GM18505 (cell line): ENCODE measurements around the gene PPARG.

ENCODE experiments used
- ATAC-seq: cut with Tn5 transposase; IDR thresholded peaks from one replicate; pipeline ENCODE4 v1.9.1; 2021; ENCODE audit not compliant: unreplicated experiment
- POLR2A ChIP-seq: IDR thresholded peaks from 4 replicates; pipeline ENCODE4 v1.6.1; 2011; ENCODE audit warnings: borderline replicate concordance; ENCODE audit not compliant: insufficient read depth, insufficient read length; ENCODE audit errors: extremely low read depth

The PPARG gene

DNA sequence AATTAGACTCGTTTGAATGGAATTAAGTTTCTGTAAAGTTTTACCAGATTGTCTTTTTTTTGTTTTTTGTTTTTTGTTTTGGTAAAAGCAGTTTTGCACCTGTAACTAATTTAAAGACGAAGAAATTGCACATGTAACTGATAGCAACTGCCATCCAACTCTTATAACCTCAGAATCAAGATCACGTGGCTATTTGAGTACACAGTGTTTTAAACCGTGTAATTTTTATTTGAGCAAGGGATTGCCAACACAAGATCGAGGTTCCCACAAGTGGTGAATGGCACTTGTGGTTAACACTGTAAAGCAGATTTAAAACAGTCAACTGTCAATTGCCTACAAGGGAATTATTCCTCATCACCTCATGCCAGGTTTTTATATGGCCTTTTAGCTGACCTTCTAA is 67.3 kb downstream of the PPARG start:
- ATAC-seq: no peak
- no peak for TF ChIP-seq POLR2A

DNA sequence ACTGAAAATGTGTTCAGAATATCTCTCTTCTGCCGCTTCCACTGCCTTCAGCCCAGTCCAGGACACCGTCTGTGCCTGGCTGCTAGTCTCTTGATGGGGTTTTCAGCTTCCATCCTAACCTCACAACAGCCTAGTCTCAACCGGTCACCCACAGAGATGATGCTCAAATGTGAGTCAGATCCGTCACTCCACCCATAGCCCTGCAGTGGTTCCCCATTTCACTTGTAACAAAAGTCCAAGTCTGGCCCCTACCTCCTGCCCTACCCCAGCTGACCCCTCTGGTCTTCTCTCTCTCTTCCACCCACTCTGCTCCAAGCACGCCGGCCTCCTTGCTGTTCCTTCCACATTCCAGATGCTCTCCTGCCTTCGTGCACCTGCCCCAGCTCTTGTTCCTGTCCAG is 68.1 kb downstream of the PPARG start:
- no peak for TF ChIP-seq POLR2A
- ATAC-seq: no peak

DNA sequence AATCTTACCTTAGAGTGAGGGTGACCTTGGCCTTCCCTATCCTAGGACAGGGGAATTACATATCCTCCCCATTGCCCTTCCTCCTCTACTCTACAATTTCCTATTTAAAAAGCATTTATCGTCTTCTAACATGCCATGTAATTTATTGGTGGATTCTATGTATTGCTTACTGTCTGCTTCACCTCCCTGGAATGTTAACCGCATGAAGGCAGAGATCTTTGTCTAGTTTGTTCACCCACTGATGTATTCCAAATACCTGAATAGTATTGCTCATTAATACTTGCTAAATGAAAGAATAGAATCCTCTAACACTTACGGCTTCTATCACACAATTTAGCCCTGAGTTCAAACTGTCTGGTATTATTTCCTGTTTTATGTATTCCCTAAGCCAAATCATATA is 68.6 kb downstream of the PPARG start:
- ATAC-seq: no peak
- no peak for TF ChIP-seq POLR2A

DNA sequence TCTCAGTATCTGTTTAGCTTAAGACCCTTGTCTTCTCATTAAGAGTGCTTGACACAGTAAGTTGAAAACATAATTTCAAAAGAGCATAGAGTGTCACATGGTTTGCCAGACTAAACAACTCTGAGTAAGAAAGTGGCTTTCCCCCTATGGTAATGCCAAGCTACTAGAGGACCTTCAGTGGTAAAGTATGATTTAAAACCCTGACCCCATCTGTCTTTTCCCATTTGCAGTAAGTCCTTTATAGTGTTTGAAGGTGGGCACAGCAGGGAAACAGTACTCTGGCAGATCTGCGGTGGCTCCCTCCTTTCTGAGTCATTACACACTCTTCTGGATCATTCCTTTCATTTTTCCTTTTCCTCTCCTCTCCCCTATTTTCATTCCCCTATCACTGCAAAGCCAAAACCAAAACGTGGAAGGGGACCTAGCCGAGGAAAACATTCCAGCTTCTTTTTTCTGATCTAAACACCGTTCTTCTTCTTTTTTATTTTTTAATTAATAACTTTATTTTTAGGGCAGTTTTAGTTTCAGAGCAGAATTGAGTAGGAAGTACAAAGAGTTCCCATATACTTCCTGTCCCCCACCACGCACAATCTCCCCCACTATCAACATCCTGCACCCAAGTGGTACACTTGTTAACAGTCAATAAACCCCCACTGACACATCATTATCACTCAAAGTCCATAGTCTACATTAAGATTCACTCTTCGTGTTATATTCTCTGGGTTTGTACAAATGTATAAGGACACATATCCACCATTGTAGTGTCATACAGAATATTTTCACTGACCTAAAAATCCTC is 74.7 kb downstream of the PPARG start:
- no peak for ATAC-seq
- no peak for TF ChIP-seq POLR2A

DNA sequence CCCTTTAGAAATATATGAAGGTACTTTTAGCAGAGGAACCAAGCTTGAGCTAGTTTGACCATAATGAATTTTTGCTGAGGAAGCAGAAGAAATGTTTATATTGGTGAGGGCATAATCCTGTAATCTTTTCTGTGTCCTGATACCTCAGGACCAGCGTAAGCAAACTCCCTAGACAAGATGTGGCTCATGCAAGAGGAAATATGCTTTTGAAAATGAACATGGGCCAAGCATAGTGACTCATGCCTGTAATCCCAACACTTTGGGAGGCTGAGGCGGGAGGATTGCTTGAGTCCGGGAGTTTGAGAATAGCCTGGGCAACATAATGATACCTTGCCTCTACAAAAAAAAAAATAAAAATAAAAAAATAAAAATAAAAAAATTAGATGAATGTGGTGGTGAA is 78.5 kb downstream of the PPARG start:
- no peak for ATAC-seq
- no peak for TF ChIP-seq POLR2A

DNA sequence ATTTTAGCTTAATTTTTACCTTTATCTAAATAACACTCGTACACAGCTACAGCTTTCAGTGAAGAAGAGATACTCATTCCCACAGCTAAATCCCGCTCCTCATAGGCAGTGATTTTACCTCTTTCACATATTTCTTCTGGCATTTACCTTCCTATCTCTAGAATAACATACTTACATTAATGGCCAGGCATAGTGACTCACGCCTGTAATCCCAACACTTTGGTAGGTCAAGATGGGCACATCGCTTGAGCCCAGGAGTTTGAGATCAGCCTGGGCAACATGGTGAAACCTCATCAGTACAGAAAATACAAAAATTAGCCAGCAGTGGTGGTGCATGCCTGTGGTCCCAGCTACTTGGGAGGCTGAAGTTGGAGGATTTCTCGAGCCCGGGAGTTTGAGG is 80.2 kb downstream of the PPARG start:
- no peak for ATAC-seq
- TF ChIP-seq POLR2A: no peak

DNA sequence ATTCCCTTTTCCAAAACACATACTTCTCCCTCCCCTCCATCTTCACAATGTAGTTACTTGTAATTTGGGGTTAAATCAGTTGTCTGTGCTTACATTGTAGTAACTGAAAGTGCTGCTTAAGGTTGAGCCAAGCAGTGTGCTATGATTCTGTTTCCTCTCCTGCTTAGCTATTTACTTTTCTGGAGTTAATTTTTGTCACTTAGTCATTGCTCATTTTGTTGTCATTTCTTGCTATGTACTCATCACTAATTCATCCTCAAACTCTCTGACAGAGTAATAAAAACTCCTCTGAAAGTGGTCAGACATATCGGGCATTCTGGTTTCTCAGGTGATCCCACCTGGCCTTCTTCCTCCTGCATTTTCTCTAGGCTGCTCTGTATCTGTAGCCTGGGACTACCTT is 80.7 kb downstream of the PPARG start:
- TF ChIP-seq POLR2A: no peak
- no peak for ATAC-seq

DNA sequence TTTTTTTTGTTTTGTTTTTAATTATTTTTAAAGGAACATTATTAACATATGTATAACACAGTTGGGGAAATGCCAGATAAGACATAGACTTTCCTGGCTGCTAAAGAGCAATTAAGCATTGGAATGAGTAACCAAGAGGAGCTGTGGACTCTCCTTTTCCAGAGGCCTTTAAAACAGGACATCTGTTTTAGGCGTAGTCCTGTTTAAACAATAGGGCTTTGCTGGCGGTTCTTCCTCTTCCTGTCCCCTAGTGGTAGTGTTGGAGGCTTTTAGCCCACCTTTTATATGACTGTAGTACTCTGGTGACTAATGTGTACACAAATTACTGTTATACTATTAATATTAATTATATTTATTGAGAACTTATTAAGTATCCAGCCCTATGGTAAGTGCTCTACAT is 81.9 kb downstream of the PPARG start:
- ATAC-seq: no peak
- TF ChIP-seq POLR2A: no peak

DNA sequence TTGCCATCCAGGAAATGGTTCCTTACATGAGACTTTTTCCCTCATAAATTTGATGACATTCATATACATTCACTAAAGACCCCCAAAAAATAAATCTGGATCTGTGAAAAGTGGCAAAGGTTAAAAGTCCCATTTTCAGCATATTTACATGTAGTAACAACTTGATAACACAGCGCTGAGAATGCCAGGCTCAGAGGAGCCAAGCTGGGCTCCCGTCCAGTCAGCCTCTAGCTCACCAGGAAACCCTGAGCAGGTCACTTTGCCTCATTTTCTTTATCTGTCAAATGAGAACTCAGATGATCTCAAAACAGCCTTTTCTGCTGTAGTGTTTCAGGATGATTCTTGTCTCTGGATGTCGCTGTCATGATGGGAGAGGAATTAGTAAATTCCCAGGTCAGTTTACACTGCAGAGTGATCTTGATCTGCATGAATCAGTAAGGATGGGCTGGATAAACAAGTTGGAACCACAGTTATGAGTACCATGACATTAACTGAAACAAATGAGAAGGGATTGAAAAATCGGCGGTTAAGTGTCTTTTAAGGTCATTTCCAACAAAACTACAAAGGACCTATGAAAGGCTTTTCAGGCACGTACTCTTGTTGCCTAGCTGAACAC is 82.8 kb downstream of the PPARG start:
- no peak for ATAC-seq
- TF ChIP-seq POLR2A: no peak

DNA sequence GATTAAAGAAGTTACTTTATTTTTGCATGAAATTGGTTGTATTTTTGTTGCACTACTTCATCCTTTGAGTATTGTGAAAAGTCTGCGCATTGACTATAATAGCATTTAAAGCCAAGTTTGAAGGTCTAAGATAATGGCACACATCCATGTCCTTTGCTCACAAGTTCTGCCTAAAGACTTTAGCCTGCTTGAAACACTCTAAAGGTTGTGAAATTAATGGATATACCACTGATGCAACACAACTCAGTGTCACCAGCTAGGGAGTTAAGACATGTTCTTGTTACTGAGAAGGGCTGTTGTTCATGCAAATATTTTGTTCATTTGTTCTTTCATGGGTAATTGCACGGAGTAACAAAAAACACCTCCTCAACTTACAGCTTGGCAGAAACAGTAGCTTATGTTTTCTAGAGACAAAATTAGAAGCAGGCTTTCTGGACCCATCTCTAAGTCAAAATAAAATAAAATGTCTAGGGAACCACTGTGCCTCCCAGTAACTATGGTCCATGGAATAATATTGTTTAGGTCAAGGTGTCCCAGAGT is 83.9 kb downstream of the PPARG start:
- no peak for TF ChIP-seq POLR2A
- no peak for ATAC-seq

DNA sequence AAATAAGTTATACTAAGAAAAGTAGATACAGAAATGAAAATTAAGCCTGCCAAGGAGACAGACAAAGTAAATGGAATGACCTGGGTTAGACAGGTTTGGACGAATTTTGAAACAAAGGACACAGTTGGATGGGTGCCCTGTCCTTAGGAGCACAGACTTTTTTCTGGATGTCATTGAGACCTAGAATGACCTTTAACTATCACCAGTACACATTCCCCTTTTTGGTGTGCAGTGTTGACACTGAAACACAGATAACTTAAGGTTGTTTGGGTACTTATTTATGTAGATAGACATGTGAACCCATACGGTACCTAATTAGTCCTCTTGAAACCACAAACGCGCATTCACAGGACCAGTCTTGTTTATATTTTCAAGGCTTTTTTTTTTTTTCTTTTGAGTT is 86.7 kb downstream of the PPARG start:
- no peak for TF ChIP-seq POLR2A
- no peak for ATAC-seq

DNA sequence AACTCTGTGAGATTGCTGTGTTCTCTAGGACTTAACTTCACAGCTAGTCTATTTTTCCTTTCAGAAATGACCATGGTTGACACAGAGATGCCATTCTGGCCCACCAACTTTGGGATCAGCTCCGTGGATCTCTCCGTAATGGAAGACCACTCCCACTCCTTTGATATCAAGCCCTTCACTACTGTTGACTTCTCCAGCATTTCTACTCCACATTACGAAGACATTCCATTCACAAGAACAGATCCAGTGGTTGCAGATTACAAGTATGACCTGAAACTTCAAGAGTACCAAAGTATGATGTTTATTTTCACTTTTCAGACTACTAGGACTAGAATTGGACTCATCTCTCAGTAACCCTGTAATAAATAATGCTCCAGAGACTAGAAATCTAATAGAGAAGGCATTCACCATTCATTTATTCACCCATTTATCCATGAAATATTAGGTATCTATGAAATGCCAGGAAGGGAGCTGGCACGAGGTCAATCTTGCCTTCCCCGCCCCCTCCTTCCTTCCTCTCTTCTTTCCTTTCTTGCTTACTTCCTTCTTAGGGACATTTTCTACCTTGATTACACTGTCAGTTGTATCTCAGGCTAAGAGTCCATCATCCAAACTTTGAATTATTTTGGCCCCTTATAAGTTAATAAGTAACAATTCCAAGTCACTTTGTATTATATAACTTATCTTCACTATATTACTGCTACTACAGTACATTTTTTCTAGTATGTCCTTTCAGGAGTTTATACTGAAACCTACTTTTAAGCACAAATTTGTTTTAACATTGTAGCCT is 91.0 kb downstream of the PPARG start:
- ATAC-seq: no peak
- TF ChIP-seq POLR2A: no peak

DNA sequence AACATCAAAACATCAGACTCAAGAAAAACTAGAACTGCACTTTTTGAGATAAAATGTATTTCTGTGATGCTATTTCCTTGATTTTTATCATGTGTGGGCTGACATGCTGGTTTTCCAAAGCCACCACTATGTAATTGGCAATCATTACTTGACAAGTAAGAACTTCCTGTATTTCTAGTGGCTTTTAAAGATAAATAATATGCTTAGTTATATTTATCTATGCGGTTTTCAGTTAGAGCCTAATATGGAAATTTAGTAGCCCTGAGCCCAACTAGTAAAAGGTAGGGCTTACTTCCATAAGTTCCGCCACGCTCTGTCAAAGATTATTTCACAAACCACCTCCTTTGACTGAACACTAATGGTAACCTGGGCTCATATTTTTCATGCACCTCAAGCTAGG is 91.6 kb downstream of the PPARG start:
- no peak for ATAC-seq
- TF ChIP-seq POLR2A: no peak
